ENCODE data around the gene TEK. TPM values are rescaled to one million over a fixed set of nuclear protein-coding genes. Genes with fewer than 3 reads are reported as not detected.

Gene TEK
- total RNA-seq, 1 donor from 2014 or later, result 1.6 TPM

- H3K9me3 Mint-ChIP-seq (ENCODE audit: unreplicated experiment), result no peaks in the 10 kb centered on the region
- H3K27ac Mint-ChIP-seq (ENCODE audit: unreplicated experiment), result peak overlapping the region; percentile 38
- H3K27me3 Mint-ChIP-seq (ENCODE audit: unreplicated experiment), result no peaks in the 10 kb centered on the region
- peaks cover 43% of the 10 kb centered on the region for H3K4me1 Mint-ChIP-seq (ENCODE audit: unreplicated experiment)
- H3K36me3 Mint-ChIP-seq (ENCODE audit: unreplicated experiment), result no peaks in the 10 kb centered on the region
- no peak overlapping the region for H3K4me3 Mint-ChIP-seq (ENCODE audit: unreplicated experiment)
- TF ChIP-seq, protein P1, sequence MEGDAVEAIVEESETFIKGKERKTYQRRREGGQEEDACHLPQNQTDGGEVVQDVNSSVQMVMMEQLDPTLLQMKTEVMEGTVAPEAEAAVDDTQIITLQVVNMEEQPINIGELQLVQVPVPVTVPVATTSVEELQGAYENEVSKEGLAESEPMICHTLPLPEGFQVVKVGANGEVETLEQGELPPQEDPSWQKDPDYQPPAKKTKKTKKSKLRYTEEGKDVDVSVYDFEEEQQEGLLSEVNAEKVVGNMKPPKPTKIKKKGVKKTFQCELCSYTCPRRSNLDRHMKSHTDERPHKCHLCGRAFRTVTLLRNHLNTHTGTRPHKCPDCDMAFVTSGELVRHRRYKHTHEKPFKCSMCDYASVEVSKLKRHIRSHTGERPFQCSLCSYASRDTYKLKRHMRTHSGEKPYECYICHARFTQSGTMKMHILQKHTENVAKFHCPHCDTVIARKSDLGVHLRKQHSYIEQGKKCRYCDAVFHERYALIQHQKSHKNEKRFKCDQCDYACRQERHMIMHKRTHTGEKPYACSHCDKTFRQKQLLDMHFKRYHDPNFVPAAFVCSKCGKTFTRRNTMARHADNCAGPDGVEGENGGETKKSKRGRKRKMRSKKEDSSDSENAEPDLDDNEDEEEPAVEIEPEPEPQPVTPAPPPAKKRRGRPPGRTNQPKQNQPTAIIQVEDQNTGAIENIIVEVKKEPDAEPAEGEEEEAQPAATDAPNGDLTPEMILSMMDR (IDR thresholded peaks at IDR 0.05), result no peak
- DNase-seq (ENCODE audit: extremely low spot score, unreplicated experiment), result no peak
Measured at GRCh38 chr9:27150746-27151406, 41.9 kb downstream of the TEK start.

GRCh38 chr9:27151693-27152404 is 42.8 kb downstream of the TEK start:
- no peak for DNase-seq (ENCODE audit: extremely low spot score, unreplicated experiment)
- H3K4me3 Mint-ChIP-seq (ENCODE audit: unreplicated experiment), result no peak overlapping the region
- H3K4me1 Mint-ChIP-seq (ENCODE audit: unreplicated experiment), result peaks cover 52% of the 10 kb centered on the region
- peak overlapping the region; percentile 38 for H3K27ac Mint-ChIP-seq (ENCODE audit: unreplicated experiment)
- H3K9me3 Mint-ChIP-seq (ENCODE audit: unreplicated experiment), result no peaks in the 10 kb centered on the region
- TF ChIP-seq, protein P1 (IDR thresholded peaks at IDR 0.05), result no peak
- H3K36me3 Mint-ChIP-seq (ENCODE audit: unreplicated experiment), result no peaks in the 10 kb centered on the region
- no peaks in the 10 kb centered on the region for H3K27me3 Mint-ChIP-seq (ENCODE audit: unreplicated experiment)

DNA sequence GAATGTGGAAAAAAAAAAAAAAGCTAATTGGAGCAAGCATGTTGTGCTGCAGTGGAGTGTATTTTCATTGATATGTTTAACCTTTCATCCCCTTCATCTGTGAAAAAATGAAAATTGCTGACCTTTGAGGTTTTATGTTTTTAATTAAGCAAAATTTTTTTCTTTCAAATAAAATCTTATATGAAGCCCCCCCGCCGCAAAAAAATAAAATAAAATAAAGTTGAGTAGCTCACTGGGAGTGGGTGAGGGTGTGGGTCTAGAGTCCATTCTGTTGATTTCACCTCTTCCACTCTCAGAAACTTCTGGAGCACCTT is 43.3 kb downstream of the TEK start:
- Mint-ChIP-seq H3K27me3 (ENCODE audit: unreplicated experiment) (no peaks in the 10 kb centered on the region), H3K27ac (ENCODE audit: unreplicated experiment) (no peak overlapping the region), H3K4me3 (ENCODE audit: unreplicated experiment) (no peak overlapping the region), H3K36me3 (ENCODE audit: unreplicated experiment) (no peaks in the 10 kb centered on the region), H3K9me3 (ENCODE audit: unreplicated experiment) (no peaks in the 10 kb centered on the region), H3K4me1 (ENCODE audit: unreplicated experiment) (peaks cover 56% of the 10 kb centered on the region)
- DNase-seq (ENCODE audit: extremely low spot score, unreplicated experiment), result no peak
- TF ChIP-seq, protein P1 (IDR thresholded peaks at IDR 0.05), result no peak

DNA sequence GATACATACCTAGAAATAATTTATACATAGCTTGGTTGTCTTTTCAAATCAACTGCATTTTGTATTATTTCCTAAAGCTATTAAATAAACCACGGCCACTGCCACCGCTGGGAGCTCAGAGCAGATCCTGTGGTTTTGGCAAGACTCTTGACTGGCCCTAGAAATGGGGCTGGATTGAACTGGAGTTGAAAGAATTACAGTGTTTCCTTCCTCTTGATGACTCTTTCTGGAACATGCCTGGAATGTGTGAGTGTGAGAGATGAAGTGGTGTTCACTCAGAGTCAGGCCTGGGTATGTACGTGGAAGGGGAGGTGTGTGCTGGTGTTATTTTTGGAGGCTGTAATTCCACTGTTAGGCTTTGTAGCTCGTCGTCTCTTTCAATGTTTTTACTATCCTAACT is 45.9 kb downstream of the TEK start:
- H3K27ac Mint-ChIP-seq (ENCODE audit: unreplicated experiment), result peak overlapping the region; percentile 92
- H3K4me1 Mint-ChIP-seq (ENCODE audit: unreplicated experiment), result peaks cover 57% of the 10 kb centered on the region
- TF ChIP-seq, protein P1 (IDR thresholded peaks at IDR 0.05), result no peak
- no peaks in the 10 kb centered on the region for H3K9me3 Mint-ChIP-seq (ENCODE audit: unreplicated experiment)
- H3K27me3 Mint-ChIP-seq (ENCODE audit: unreplicated experiment), result no peaks in the 10 kb centered on the region
- H3K36me3 Mint-ChIP-seq (ENCODE audit: unreplicated experiment), result no peaks in the 10 kb centered on the region
- H3K4me3 Mint-ChIP-seq (ENCODE audit: unreplicated experiment), result no peak overlapping the region
- DNase-seq (ENCODE audit: extremely low spot score, unreplicated experiment), result no peak

DNA sequence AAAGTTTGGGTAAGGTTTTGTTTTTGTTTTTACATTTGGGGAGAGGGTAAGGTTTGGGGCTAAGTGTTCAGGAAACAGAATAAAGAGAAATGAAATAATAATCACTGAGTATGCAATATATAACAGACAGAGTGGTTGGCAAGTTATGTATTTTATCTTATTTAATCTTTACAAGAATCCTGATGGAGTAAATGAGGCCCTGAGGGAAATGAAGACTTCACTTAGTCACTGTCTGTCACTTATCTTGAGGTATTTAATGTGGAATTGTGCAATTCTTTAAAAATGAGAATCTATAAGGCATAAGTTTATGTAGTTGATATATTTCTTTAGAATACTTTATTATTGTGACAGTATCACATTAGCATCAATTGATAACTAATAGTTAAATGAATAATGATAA is 48.1 kb downstream of the TEK start:
- TF ChIP-seq, protein P1 (IDR thresholded peaks at IDR 0.05), result no peak
- H3K27ac Mint-ChIP-seq (ENCODE audit: unreplicated experiment), result peak overlapping the region; percentile 10
- H3K27me3 Mint-ChIP-seq (ENCODE audit: unreplicated experiment), result no peaks in the 10 kb centered on the region
- no peak for DNase-seq (ENCODE audit: extremely low spot score, unreplicated experiment)
- H3K4me1 Mint-ChIP-seq (ENCODE audit: unreplicated experiment), result peaks cover 54% of the 10 kb centered on the region
- no peaks in the 10 kb centered on the region for H3K36me3 Mint-ChIP-seq (ENCODE audit: unreplicated experiment)
- H3K9me3 Mint-ChIP-seq (ENCODE audit: unreplicated experiment), result no peaks in the 10 kb centered on the region
- no peak overlapping the region for H3K4me3 Mint-ChIP-seq (ENCODE audit: unreplicated experiment)
